Left renal cortex interstitium (tissue), 4 donors: ENCODE results near the gene RUNDC3A. TPM values are rescaled to one million over a fixed set of nuclear protein-coding genes. Genes with fewer than 3 reads are reported as not detected.
"Not testable (repeated sequence)": the region's sequence is repeated elsewhere in the genome, so short reads cannot be mapped to it uniquely, and the experiment has no call there.

ENCODE experiments used
- DNase-seq, 4 donors: peaks; one replicate each; pipeline ENCODE4 v3.0.0-alpha.2; 2013; ENCODE audit warnings: low read depth in 4 of 4, low spot score in 2 of 4, missing footprints in 1 of 4
- polyA plus RNA-seq, 4 donors: library from polyadenylated mRNA; unstranded; fragments of 120-200 nt; gene quantifications; one replicate each; pipeline ENCODE4 v1.2.1, GENCODE V29; 2013; ENCODE audit not compliant: insufficient read length in 4 of 4

Gene RUNDC3A
- polyA plus RNA-seq, 4 donors, result 1.5 to 2.8 (median 1.7) TPM

DNA sequence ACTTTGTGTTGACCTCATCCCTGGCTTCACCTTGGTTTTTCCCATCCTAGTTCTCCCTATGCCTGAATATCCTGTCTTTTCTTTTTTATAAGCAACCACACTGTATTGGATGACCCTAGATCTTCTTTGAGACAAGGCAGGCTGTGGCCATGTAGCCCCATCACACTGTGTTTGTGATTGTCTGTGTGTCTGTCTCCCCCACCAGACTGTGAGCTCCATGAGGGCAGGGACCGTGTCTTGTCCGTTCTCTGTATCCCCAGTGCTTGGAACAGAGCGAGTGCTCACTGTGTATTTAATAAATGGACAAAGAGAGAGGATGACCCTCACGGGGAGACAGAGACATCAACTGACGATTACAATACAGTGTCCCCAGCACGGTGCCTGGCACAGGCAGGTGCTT, 9.1 kb downstream of the RUNDC3A start:
- DNase-seq, result no peak

DNA sequence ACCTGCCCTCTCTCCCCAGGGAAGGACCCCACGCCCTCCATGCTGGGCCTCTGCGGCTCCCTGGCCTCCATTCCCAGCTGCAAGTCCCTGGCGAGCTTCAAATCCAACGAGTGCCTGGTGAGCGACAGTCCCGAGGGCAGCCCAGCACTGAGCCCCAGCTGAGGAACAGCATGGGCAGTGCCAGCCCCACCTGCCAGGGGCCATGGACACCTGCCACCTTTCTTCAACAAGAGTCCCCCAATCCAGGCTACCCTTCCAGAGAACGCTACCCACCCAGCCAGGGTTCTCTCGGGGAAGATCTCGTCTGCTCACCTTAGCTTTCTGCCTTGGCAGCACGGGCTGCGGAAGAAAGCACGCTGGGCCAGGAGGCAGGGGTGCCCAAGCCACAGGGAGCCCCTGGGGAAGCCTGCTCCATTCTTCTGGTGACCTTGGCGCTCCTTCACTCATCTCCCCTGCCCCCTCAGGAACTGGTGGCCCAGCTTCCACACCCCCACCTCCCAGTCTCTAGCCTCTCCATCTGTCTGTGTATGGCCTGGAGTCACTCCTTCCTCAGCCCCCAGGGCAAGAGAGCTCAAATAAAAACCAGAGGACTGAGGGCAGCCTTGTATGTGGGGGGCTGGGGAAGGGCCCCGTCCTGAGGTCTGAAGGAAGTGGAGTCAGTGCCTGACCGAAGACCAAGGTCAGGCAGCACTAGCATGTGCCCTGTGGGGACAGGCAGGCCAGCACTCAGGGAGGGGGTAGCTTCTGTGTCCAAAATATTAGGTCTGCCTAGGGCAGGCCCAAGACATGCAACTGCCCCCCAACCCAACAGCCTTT, 9.9 kb downstream of the RUNDC3A start:
- DNase-seq, result no peak

DNA sequence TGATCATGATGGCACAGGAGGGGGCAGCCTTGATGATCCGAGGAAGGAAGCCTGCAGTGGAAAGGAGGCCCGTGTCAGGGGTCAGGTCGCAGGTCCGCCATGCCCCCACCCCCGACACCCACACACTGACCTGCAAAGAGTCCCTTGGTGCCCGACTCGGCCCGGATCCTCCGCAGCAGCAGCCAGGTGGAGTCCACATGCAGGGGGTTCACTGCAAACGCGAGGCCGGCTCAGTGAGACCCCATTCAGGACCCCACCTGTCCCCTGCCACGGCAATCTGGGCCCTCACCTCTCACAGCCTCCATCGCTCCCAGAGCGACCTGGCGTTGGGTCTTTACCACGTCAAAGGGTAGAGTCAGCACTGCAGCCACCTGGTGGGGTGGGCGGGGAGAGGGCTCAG, 11.7 kb downstream of the RUNDC3A start:
- no peak for DNase-seq

DNA sequence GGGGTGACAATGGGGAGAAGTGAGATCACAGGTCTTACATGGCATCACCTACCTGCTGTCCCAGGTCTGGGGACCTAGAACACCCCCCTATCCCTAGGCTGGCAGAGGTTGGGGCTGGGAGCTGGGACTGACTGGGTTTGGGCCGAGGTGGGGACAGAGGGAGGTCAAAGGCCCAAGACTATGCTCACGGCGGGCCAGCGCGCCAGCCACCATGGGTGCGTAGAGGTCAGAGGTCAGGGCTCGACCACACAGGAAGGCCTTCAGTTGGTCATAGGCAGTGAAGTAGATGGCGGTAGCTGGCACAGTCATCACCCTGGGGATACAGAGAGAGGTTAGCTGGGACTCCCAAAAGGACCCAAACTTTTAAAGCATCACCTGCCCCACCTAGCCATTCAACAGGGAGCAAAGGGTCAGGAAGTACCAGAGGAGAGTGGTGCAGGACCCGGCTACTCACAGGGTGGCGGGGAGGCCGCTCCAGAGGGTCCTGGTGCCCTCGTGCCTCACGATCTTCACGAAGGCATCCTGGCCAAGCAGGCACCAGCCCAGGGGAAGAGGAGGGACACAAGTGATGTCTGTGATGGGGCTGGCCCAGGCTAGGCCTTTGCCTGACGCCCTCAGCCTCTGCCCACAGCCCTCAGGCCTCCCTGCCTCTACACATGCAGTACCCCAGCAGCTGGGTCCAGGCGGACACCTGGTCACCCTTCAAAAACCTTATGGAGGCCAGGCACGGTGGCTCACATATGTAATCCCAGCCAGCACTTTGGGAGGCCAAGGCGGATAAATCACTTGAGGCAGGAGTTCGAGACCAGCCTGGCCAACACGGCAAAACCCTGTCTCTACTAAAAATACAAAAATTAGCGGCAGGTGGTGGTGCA, 13.1 kb downstream of the RUNDC3A start:
- no peak for DNase-seq

DNA sequence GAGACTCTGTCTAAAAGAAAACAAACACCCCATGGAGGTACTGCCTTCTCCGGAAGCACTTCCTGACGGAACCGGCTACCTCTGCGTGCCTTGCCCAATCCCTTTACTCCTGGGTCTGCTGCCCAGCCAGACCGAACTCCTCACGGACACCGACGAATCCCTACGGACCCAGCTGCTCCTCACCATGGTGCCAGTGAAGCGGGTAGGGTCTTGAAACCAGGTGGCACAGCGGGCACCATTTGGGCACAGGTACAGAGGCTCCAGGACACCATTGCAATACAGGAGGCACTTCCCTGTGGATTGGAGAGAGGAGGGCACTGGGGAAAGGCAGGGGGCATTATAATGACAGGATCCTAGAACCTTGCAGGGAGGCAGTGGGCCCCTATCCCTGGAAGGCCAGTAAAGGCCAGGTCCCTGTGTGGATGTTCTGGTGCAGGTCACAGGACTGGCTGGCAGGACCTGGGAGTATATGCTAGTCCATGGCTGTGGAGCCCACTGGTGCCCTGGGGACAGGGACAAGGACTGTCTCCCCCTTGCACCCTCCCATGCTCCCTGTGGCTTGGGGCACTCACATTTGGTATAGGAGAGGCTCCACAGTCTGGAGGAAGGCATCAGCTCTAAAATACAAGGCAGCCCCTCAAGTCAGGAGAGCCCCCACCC, 14.0 kb downstream of the RUNDC3A start:
- no peak for DNase-seq

DNA sequence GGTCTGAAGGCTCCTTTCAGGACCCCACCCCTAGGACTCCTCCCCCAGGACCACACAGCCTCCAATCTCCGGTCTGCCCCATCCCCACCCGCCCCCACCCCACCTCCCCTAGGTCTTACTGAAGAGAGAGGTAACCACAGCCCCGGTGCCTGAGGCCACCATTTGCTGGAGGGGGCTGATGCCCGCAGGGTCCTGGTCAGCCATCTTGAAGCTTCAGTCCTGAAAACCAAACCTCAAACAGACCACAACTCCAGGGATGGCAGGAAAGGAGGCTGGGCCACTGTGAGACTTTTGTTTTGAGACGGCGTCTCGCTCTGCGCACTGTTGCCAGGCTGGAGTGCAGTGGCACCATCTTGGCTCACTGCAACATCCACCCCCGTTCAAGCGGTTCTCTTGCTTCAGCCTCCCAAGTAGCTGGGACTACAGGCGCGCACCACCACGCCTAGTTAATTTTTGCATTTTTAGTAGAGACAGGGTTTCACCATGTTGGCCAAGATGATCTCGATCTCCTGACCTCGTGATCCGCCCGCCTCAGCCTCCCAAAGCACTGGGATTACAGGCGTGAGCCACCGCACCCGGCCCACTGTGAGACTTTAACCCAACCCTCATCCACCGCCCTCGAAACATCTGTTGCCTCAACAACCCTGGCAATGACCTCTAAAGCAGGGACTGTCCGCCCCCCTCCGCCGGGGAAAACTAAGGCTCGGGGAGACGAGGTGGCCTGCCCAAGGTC, 15.1 kb downstream of the RUNDC3A start:
- DNase-seq, result no peak

DNA sequence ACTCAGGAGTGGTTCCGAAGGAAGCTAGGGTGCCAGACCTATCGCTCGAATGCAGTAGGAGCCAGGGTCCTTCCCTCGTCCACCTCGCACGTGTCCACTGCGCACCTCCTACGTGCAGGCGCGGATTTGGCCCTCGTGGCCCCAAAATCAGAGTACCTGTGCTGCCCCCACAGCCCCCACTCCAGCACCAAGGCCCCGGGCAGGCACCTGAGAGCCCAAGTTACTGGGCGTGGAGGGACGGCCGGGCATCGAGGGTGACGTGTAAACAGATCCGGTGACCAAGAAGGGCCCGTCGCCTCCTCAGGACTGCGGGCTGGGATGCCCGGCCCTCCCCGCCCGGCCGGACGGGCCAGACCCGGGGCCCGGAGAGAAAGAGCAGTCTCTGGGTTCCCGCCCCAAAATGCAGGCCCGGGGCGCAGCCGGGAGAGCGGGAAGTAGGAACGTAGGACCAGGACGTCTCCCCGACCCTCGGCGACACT, 15.7 kb downstream of the RUNDC3A start:
- DNase-seq, result no peak

DNA sequence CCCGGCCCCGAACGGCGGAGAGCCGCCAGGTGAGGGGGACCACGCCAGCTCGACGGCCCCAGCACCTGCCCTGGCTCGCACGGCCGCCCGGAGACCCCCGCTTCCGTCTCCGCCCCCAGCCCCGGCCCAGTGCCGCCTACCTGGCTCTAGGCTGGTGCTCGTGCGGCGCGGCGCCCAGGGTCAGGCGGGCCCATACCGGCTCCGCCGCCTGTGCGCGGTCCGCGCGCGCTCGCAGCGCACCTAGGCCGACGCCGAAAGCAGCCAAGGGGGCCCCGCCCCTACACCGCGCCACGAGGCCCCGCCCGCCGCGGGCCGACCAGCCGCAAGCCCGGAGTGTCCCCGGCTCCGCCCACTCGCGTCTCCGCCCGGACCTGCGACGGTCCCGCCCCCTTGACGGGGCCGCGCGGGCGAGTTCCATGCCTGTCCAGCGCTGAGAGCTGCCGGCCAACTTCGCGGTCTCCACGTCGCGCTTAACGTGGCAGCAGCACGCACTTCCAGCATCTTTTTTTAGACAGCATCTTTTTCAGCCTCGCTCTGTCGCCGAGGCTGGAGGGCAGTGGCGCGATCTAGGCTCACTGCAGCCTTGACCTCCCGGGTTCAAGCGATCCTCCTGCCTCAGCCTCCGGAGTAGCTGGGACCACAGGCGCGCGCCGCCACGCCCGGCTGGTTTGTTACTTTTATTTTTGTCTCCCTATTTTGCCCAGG, 16.3 kb downstream of the RUNDC3A start, which contains the start of gene SLC25A39:
Gene SLC25A39, minus strand, starts transcription at position 253 of the 705 bp plus-strand sequence. CDS start 1,261 bp downstream, outside the sequence.
- DNase-seq, result peak in 2 of 4 donors; percentile 87

DNA sequence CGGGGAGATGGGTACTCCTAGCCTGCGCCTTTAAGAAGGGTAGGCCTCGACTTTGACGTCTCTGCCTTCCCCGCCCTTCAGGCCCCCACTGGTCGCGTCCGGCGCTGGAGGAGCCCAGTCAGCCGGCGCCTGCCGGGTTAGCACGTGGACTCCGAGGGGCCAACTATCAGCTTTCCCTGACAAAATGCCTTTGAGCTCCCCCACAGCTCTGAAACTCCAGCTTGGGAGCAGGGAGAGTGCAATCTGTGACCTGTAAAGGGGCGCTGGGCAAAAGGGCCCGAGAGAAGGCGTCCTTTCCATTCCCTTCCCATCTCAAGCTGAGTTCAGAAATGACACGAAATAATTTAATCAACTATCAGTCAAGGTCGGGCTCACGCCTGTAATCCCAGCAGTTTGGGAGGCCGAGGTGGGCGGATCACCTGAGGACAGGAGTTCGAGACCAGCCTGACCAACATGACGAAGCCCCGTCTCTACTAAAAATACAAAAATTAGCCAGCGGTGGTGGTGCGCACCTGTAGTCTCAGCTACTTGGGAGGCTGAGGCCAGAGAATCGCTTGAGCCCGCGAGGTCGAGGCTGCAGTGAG, 18.6 kb downstream of the RUNDC3A start:
- peak in 3 of 4 donors; percentile 85 to 95 (median 91) for DNase-seq

DNA sequence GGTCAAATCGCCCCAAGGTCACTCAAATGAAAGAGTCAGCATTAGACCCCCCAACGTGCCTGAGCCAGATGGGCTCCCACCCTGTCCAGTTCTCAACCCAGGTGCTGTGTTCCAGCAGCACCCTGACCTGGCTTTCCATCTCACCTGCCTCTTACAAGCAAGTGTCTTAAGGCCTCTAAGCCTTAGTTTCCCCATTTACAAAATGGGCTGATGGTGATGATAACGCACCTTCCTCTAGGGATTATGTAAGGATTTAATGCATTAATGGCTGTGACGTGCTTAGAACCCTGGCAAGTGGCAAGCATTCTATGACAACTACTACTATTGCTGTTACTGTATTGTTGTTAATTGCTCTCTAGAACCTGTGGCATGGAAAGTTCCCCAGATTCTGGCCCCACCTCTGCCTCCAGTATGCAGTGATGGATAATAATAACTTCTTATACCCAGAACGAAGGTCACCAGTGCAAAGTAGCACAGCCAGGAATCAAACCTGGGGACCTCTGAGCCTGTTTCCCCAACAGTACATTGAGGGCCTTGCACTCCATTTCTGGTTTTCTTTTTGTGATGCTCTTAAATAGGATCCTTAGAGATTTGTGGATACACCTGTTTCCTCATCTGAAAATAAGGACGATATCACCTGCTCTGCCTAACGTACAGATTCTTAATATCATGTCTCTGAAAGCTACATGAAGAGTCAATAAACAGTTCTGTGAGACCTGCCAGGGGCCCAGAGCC, 19.5 kb downstream of the RUNDC3A start:
- DNase-seq, result no peak

DNA sequence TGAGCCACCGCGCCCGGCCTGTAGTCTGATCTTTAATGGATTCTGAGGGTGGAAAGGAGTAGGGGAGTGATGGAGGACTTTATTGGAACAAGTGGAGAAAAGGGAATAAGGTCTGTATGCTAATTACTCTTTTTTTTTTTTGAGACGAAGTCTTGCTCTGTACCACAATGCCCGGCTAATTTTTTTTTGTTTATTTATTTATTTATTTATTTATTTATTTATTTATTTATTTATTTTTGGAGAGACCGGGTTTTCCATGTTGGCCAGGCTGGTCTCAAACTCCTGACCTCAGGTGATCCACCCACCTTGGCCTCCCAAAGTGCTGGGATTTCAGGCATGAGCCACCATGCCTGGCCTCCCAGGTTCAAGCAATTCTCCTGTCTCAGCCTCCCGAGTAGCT, 21.1 kb downstream of the RUNDC3A start:
- not testable (repeated sequence) for DNase-seq

DNA sequence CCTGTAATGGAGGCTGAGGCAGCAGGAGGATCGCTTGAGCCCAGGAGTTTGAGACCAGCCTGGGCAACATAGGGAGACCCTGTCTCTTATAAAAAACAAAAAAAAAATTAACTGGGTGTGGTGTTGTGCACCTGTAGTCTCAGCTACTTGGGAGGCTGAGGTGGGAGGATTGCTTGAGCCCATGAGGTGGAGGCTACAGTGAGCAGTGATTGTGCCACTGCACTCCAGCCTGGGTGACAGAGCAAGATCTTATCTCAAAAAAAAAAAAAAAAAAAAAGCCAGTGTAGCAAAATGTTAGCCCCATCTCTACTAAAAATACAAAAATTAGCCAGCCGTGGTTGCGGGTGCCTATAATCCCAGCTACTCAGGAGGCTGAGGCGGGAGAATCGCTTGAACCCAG, 21.9 kb downstream of the RUNDC3A start:
- DNase-seq, result not testable (repeated sequence)

DNA sequence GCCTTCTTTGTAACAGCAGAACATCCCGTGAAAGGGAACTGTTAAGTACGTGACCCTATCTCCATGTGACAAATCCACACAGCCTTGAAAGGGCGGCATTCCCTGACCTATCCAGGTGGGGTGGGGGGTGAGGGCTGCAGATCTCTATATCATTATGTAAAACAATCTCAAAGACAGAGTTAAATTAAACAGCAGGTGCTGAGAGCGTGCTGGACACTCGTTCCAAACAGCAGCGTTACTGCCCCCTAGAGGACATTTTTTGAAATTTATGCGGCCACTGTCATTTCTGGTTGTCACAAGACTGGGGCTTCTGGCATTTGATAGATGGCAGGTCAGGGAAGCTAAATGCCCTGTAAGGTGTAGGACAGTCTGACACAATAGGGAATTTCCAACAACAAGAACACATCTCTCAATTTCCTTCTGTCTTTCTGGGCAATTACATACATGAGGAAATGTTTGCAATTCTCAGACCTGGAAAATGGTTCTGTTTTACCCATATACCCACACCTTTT, 22.9 kb downstream of the RUNDC3A start:
- DNase-seq, result peak in 1 of 4 donors; percentile 77

DNA sequence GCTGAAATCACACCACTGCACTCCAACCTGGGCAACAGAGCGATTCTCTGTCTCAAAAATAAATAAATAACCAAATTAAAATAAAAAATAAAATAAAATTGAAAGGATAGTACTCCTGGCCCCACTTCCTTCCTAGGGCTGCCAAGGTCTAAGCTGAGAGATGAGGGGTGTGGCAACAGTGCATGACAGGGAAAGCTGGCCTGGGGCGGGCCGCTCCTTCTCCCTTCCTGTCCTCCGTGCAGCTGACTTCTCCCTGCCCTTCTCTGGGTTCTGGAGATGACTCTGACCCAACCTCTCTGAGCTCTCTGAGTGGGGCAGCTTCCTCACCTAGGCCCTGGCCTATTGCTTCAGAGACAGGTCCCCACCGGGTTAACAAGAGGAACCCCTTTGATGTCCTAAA, 25.0 kb downstream of the RUNDC3A start:
- DNase-seq, result no peak

DNA sequence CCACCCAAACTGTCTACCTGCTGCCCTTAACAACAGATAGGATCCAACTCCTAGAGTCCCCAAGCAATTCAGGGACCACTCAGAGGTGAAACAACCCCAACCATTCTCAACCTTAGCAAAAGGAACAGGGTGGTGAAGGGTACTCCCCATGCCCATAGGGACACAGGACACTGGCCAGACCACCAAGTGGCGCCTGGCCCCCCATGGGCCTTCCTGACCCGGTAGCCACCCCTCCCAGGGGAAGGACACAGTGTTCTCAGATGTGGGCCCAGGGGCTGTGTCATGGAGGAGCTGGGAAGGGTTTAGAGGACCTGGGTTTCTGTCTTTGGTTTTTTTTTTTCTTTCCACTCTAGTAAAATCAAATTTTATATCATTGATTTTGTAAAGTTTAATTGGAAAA, 25.9 kb downstream of the RUNDC3A start:
- DNase-seq, result no peak

DNA sequence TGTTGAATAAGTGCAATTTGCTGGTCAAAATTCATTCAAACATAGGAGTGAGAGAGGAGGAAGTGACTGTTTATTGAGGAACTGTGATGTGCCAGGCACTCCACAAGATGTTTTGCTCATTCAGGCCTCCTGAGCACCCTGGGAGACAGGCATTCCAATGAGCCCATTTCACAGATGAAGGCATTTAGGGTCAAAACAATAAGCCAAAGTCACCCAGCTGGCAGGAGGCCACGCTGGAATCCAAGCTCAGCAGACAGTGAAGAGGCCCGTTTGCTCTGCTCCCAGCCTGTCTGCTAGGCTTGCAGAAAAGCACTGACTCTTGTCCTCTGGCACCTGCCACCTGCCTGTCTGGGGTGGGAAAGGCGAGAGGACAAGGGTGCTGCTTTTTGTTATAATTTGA, 26.3 kb downstream of the RUNDC3A start:
- DNase-seq, result no peak

DNA sequence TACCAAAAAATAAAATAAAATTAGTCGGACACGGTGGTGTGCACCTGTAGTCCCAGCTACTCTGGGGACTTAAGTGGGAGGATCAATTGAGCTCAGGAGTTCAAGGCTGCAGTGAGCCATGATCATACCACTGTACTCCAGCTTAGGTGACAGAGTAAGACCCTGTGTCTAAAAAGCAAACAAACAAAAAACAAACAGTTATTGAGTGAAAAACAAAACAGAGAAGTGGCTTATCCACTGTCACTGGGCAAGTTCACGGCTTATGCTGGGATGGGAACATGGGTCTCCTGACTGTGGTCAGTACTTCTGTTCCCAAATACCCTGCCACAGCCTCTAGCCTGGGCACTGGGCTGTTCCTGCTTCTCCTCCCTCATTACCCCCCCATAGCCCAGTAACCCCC, 27.2 kb downstream of the RUNDC3A start:
- DNase-seq, result no peak

DNA sequence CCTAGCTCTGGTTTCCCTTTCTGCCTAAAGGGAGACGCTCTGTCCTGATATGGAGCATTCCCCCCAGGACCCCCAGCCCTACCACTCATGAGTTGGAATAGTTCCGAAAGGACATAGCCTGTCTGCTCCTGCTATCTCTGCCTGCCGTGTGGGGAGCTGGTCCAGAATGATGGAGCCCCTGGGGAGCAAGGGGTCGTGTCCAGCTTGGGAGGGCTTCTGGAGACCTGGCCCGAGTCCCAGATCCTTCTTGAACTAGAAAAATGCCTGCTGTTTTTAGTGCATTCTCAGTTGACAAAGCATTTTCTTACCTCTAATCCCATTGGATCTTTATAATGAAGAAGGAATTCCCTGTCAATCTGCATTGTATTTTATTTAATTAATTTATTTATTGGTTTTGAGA, 27.6 kb downstream of the RUNDC3A start:
- DNase-seq, result no peak
